K562 (cell line): ENCODE data around the gene ELAC2. TPM values are rescaled to one million over a fixed set of nuclear protein-coding genes. Genes with fewer than 3 reads are reported as not detected.

Experiments
- ASH1L ChIP-seq: fragments of 450-650 bp; IDR thresholded peaks from 2 replicates; pipeline ENCODE4 v1.6.1; 2018; ENCODE audit warnings: borderline replicate concordance, mild to moderate bottlenecking, low read depth; ENCODE audit not compliant: partially characterized antibody
- CAMTA2 ChIP-seq: fragments of 250-450 bp; sonication (Bioruptor Pico); conservative IDR thresholded peaks from 2 replicates; pipeline ENCODE4 v1.5.1; 2022
- CBX1 ChIP-seq: sonication (generic); IDR thresholded peaks from 2 replicates; pipeline ENCODE4 v1.6.1; 2016; ENCODE audit warnings: antibody characterized with exemption, low read depth, mild to moderate bottlenecking
- CXXC5 ChIP-seq: fragments of 250-450 bp; sonication (Bioruptor Pico); IDR thresholded peaks from 2 replicates; pipeline ENCODE4 v1.8.0; 2022; ENCODE audit warnings: inconsistent platforms, mild to moderate bottlenecking, moderate library complexity
- FUS ChIP-seq: fragments of 200-400 bp; formaldehyde crosslinking; optimal IDR thresholded peaks from 2 replicates; pipeline ENCODE3; 2017; ENCODE audit warnings: low read depth, low read length
- GATAD2B ChIP-seq: fragments of 450-650 bp; IDR thresholded peaks from 2 replicates; pipeline ENCODE4 v1.6.1; 2017; ENCODE audit warnings: mild to moderate bottlenecking, borderline replicate concordance
- PHB ChIP-seq: fragments of 250-450 bp; sonication (Bioruptor Pico); IDR thresholded peaks from 2 replicates; pipeline ENCODE4 v1.5.0; 2021
- RBM34 ChIP-seq: fragments of 200-400 bp; formaldehyde crosslinking; IDR thresholded peaks from 2 replicates; pipeline ENCODE4 v1.6.1; 2018; ENCODE audit warnings: low read length, borderline replicate concordance; ENCODE audit not compliant: insufficient read depth
- RUNX1 ChIP-seq: sonication (generic); IDR thresholded peaks from 2 replicates; pipeline ENCODE4 v1.6.1; 2016; ENCODE audit warnings: antibody characterized with exemption, low read depth
- TEAD1 ChIP-seq, 2 experiments: fragments of 450-650 bp in 1 of 2; sonication (generic) in 1 of 2; formaldehyde crosslinking; IDR thresholded peaks; 2 replicates each; pipeline versions ENCODE4 v1.4.0 to v1.8.0; 2020 to 2022; ENCODE audit warnings: mild to moderate bottlenecking in 2 of 2, missing genetic modification reagents in 1 of 2
- TOE1 ChIP-seq, 2 experiments: fragments of 450-650 bp in 1 of 2; sonication (generic) in 1 of 2; formaldehyde crosslinking in 1 of 2; IDR thresholded peaks; 2 replicates each; pipeline versions ENCODE4 v1.7.1 to v1.8.0; 2016 to 2022; ENCODE audit warnings: borderline replicate concordance in 2 of 2, mild to moderate bottlenecking in 2 of 2, antibody characterized with exemption in 1 of 2, inconsistent platforms in 1 of 2, low read depth in 1 of 2, missing genetic modification reagents in 1 of 2, moderate library complexity in 1 of 2
- ZC3H11A ChIP-seq: IDR thresholded peaks from 2 replicates; pipeline ENCODE4 v1.6.1; 2012; ENCODE audit warnings: low read depth, low read length, improper control_type of control experiment
- ZNF764 ChIP-seq: fragments of 250-450 bp; sonication (Bioruptor Pico); IDR thresholded peaks from 2 replicates; pipeline ENCODE4 v1.4.0; 2020; ENCODE audit warnings: low read depth, mild to moderate bottlenecking, moderate library complexity
- ZNF778 ChIP-seq: fragments of 450-650 bp; formaldehyde crosslinking; IDR thresholded peaks from 2 replicates; pipeline ENCODE4 v1.4.0; 2020; ENCODE audit warnings: mild to moderate bottlenecking, moderate library complexity
- polyA plus RNA-seq, 8 experiments: library from polyadenylated mRNA; depleted of rRNA in 4 of 8; stranded (reverse) in 5 of 8; unstranded in 3 of 8; fragments of >200 nt; fragmentation: Nextera tagmentation in 2 of 8; fragmentation: Illumina TruSeq in 1 of 8; extraction: Ambion mirVana in 2 of 8; extraction: Trizol in 1 of 8; gene quantifications; 2 replicates each; pipeline versions ENCODE4 v1.2.1 to v1.2.3, GENCODE V29; 2011 to 2014; ENCODE audit warnings: inconsistent platforms in 1 of 8, missing spikeins in 1 of 8
- total RNA-seq, 7 experiments: library from RNA; depleted of rRNA in 6 of 7; stranded (reverse); fragments of >200 nt in 6 of 7; fragmentation: Illumina TruSeq in 2 of 7; extraction: Trizol in 2 of 7; gene quantifications; 2 replicates each; pipeline versions ENCODE4 v1.2.1 to v1.2.3, GENCODE V29; 2011 to 2021; ENCODE audit warnings: low replicate concordance in 1 of 7
- TF ChIP-seq, protein P1 (sequence below): sonication (generic); formaldehyde crosslinking; IDR thresholded peaks from 2 replicates; pipeline ENCODE4 v1.8.0; 2022; ENCODE audit warnings: mild to moderate bottlenecking, low read depth, missing genetic modification reagents
- TF ChIP-seq, protein P2 (sequence below): fragments of 450-650 bp; formaldehyde crosslinking; IDR thresholded peaks from 2 replicates; pipeline ENCODE4 v1.4.0; 2020; ENCODE audit warnings: mild to moderate bottlenecking, moderate library complexity
- TF ChIP-seq, protein P3 (sequence below): fragments of 450-650 bp; IDR thresholded peaks from 2 replicates; pipeline ENCODE4 v1.6.1; 2016; ENCODE audit warnings: missing biosample characterization, missing genetic modification characterization
- TF ChIP-seq, protein P4 (sequence below): sonication (generic); formaldehyde crosslinking; IDR thresholded peaks from 2 replicates; pipeline ENCODE4 v1.8.1; 2022; ENCODE audit warnings: missing genetic modification reagents
- TF ChIP-seq, protein P5 (sequence below): sonication (generic); formaldehyde crosslinking; IDR thresholded peaks from 2 replicates; pipeline ENCODE4 v1.8.1; 2023; ENCODE audit warnings: mild to moderate bottlenecking, missing genetic modification reagents

The ELAC2 gene
- total and polyA plus RNA-seq, 9 of the 15 experiments (the other 6 are each of a cell fraction or from before 2014, with no cell fraction given): 4.5 to 129 (median 70.6) TPM

DNA sequence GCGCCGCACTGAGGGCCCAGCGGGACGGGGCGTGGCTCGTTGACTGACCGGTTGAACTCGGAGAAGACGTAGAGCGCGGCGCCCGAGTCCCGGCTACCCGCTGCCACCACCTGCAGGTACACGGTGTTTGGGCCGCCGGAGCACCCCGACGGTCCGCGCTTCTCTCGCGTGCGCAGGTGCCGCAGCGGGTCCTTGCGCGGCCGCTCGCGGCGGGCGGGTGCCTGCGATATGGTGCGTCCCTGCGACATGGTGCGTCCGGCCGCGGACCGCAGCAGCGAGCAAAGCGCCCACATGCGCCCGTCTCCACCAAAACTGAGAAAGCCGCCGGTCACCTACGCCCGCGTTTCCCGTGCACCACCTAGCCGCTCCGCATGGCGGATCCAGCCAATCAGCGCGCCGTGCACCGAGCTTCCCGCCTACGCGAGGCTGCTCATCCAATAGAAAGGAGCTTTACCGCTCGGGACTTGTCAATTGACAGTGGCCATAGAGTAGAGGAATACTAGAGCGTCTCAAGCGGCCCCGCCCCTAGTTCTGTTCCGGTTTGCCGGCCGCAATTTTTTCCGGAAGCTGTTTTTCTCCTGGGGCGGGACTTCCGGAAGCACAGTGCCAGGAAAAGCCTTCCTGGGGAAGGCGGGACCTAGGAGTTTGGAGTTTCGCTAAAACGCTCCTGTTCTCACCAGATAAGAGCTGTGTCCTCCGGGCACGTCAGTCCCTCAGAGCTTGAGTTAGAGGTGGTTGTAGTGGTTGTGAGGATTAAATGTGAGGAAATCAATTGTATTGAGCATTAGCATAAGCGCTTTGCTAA is at the start of gene ELAC2 (continued):
- TF ChIP-seq, protein P1, sequence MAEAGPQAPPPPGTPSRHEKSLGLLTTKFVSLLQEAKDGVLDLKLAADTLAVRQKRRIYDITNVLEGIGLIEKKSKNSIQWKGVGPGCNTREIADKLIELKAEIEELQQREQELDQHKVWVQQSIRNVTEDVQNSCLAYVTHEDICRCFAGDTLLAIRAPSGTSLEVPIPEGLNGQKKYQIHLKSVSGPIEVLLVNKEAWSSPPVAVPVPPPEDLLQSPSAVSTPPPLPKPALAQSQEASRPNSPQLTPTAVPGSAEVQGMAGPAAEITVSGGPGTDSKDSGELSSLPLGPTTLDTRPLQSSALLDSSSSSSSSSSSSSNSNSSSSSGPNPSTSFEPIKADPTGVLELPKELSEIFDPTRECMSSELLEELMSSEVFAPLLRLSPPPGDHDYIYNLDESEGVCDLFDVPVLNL (CRISPR knock-in tag): no peak
- TF ChIP-seq, protein P2, sequence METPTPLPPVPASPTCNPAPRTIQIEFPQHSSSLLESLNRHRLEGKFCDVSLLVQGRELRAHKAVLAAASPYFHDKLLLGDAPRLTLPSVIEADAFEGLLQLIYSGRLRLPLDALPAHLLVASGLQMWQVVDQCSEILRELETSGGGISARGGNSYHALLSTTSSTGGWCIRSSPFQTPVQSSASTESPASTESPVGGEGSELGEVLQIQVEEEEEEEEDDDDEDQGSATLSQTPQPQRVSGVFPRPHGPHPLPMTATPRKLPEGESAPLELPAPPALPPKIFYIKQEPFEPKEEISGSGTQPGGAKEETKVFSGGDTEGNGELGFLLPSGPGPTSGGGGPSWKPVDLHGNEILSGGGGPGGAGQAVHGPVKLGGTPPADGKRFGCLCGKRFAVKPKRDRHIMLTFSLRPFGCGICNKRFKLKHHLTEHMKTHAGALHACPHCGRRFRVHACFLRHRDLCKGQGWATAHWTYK (CRISPR knock-in tag): no peak
- no peak for TF ChIP-seq FUS
- peak; percentile 96 for TF ChIP-seq CXXC5 (CRISPR knock-in tag)
- TF ChIP-seq, protein P3, sequence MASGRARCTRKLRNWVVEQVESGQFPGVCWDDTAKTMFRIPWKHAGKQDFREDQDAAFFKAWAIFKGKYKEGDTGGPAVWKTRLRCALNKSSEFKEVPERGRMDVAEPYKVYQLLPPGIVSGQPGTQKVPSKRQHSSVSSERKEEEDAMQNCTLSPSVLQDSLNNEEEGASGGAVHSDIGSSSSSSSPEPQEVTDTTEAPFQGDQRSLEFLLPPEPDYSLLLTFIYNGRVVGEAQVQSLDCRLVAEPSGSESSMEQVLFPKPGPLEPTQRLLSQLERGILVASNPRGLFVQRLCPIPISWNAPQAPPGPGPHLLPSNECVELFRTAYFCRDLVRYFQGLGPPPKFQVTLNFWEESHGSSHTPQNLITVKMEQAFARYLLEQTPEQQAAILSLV (tag): no peak
- TF ChIP-seq, protein P4, sequence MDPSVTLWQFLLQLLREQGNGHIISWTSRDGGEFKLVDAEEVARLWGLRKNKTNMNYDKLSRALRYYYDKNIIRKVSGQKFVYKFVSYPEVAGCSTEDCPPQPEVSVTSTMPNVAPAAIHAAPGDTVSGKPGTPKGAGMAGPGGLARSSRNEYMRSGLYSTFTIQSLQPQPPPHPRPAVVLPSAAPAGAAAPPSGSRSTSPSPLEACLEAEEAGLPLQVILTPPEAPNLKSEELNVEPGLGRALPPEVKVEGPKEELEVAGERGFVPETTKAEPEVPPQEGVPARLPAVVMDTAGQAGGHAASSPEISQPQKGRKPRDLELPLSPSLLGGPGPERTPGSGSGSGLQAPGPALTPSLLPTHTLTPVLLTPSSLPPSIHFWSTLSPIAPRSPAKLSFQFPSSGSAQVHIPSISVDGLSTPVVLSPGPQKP (CRISPR knock-in tag): no peak
- TF ChIP-seq ZC3H11A: no peak
- no peak for TF ChIP-seq RBM34
- no peak for TF ChIP-seq TEAD1 (CRISPR knock-in tag; IDR thresholded peaks at IDR 0.05)
- TF ChIP-seq GATAD2B: no peak
- TF ChIP-seq ASH1L: peak; percentile 78
- TF ChIP-seq PHB: no peak
- no peak for TF ChIP-seq ZNF764 (CRISPR knock-in tag)
- TF ChIP-seq ZNF778 (CRISPR knock-in tag): no peak
- TF ChIP-seq RUNX1: no peak
- no peak for TF ChIP-seq CBX1
- no peak for TF ChIP-seq CAMTA2 (CRISPR knock-in tag)
- TF ChIP-seq, protein P5, sequence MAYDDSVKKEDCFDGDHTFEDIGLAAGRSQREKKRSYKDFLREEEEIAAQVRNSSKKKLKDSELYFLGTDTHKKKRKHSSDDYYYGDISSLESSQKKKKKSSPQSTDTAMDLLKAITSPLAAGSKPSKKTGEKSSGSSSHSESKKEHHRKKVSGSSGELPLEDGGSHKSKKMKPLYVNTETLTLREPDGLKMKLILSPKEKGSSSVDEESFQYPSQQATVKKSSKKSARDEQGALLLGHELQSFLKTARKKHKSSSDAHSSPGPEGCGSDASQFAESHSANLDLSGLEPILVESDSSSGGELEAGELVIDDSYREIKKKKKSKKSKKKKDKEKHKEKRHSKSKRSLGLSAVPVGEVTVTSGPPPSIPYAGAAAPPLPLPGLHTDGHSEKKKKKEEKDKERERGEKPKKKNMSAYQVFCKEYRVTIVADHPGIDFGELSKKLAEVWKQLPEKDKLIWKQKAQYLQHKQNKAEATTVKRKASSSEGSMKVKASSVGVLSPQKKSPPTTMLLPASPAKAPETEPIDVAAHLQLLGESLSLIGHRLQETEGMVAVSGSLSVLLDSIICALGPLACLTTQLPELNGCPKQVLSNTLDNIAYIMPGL (CRISPR knock-in tag): no peak
- no peak for TF ChIP-seq TOE1 (IDR thresholded peaks at IDR 0.05; ENCODE audit: borderline replicate concordance)
- TF ChIP-seq TOE1 (CRISPR knock-in tag; IDR thresholded peaks at IDR 0.05; ENCODE audit: borderline replicate concordance, low read depth): no peak
